GM19238 (cell line): ENCODE measurements around the gene ERLIN1.

Experiments used
- DNase-seq: peaks from one replicate; pipeline ENCODE4 v3.0.0; 2011; ENCODE audit warnings: low spot score; ENCODE audit not compliant: insufficient read length

ERLIN1 gene

DNA sequence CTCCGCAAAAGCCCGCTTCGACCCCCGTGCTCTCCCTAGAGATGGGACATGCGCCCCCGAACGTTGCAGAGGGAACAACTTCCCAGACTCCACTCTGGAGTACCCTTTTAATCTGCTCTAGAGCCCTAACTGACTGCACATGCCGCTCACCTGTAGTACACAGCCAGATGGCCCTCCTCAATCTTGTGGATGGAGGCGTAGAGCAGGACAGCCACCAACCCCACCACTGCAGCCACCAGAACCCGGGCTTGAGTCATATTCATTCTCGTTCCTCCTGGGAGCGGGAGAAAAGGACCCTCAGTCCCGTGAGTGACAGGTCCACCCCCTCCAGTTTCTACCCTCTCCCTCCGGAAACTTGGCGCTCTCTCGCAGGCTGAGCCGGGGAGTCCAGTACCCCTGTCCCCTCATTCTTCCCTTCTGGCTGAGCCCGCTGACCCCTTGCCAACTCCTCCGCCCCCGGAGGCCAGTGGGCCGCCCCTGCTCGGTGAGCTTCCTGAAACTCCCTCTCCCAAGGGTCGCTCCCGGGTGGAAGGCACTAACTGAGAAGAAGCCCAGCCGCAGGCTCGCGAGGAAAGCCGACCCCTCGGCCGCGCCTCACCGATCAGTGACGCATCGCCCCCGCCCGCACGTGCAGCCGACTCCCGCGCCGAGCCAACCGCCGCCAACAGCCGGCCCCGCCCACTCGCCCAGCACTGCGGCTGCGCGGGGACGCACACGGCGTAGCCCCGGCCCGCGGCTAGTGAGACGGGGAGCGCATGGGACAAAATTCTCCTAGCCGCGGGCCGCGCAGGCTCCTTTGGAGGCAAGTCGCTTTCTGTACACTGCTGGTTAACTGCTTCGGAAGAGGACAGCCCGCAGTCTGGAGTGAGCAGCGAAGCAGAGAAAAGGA is at the start of gene ERLIN1:
Gene ERLIN1, minus strand, starts transcription at position 666 of the 889 bp plus-strand sequence. Its CDS starts 403 bp downstream, at position 263.
- peak; percentile 83 for DNase-seq

- DNase-seq: no peak
Observed at GRCh38 chr10:100232101-100232500, 46.3 kb upstream of the ERLIN1 start.

- no peak for DNase-seq
Observed at GRCh38 chr10:100229819-100230422, 44.1 kb upstream of the ERLIN1 start.

GRCh38 chr10:100223879-100224278 is 38.0 kb upstream of the ERLIN1 start:
- no peak for DNase-seq

DNA sequence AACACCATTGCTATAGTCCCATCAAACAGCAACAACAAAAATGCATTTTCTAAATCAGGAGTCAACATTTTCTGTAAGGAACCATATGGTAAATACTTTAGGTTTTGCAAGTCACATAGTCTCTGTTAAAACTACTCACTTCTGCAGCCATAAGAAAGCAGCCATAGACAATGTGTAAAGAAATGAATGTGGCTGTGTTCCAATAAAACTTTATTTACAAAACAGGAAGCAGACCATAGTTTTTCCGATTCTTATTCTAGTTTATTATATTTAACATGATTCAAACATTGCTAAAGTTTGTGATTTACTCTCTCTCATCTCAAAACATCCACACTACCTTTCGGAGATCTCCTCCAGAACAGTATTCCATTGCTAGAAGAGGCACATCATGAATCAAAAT is 36.7 kb upstream of the ERLIN1 start:
- DNase-seq: no peak

GRCh38 chr10:100216006-100216405 is 30.2 kb upstream of the ERLIN1 start:
- DNase-seq: no peak

GRCh38 chr10:100209303-100209702 is 23.5 kb upstream of the ERLIN1 start:
- DNase-seq: no peak

GRCh38 chr10:100208276-100208675 is 22.4 kb upstream of the ERLIN1 start:
- DNase-seq: no peak

GRCh38 chr10:100204370-100204769 is 18.5 kb upstream of the ERLIN1 start:
- no peak for DNase-seq

GRCh38 chr10:100201549-100201948 is 15.7 kb upstream of the ERLIN1 start:
- no peak for DNase-seq

GRCh38 chr10:100194711-100195110 is 8.9 kb upstream of the ERLIN1 start:
- no peak for DNase-seq

DNA sequence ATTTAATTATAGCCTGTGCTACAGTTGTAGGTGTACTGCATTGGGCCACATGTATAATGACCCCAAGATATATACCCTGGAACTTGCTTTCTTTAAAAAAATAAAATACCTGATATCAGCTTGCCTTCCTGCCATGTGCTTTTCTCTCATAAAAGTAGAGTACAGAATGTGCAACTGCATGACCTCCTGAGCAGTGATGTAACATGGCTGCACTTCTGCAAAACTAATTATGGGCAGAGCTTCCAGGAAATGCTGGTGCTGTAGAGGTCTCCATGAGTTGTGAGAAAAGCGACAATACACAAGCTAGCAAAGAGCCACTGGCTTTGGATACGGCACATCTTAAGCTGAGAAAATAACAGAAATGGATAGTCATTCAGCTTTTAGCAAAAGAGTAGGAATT is 6.5 kb upstream of the ERLIN1 start:
- DNase-seq: no peak

- DNase-seq: no peak
Observed at GRCh38 chr10:100186253-100187212, 704 bp upstream of the ERLIN1 start.

DNA sequence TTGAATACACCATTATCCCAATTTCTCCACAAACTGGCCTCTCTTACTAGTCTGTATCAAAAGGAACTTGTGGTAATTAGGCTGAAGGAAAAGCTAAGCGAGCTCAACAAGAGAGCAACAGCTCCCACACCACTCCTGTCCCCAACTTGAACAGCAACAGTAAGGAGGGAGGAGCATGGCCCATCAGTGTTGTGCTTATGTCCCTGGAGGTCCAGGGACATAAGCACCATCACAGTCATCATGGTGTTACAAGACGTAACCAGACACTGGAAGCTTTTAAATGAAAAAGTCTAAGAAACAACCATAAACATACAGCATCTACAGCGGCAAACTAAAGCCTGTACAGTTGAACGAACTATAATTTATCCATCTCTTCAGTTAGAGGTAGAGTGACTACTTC is 989 bp downstream of the ERLIN1 start:
- no peak for DNase-seq

DNA sequence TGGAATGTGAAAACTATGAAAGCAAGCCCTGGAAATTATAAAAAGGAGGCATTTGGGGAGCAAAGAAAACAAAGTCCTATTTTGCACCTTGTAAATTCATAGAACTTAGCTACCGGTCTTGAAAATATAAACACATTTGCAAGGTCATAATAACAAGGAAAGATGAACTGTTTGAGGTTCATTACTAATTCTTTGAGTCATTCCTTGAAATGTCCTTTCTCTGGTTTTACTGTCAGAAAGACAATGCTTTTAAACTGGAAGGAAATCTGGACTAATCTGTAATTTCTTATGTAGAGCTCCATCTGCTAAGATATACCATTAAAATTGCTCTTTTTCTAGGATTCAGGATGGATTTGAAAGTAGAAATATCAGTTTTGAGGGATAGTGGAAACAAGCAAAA is 1.4 kb downstream of the ERLIN1 start:
- no peak for DNase-seq

- no peak for DNase-seq
Observed at GRCh38 chr10:100183481-100183880, 2.3 kb downstream of the ERLIN1 start.

GRCh38 chr10:100182908-100183307 is 2.9 kb downstream of the ERLIN1 start:
- DNase-seq: no peak

DNA sequence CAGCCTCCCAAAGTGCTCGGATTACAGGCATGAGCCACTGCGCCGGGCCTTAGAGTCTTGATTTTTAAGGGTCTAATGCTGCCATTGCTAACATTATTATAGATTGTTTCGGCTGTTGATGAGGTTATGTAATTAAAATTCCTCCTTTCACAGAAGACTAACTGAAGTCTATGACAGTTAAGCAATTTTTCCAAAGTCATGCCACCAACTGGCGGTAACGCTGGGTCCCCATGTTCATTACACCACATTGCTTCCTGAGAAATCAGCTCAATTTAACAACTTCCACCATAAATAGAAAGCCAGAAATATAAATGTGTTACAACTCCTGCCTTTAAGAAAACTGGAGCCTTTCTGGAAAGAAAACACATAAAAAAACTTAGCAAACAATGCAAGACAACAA is 3.5 kb downstream of the ERLIN1 start:
- no peak for DNase-seq

- DNase-seq: no peak
Observed at GRCh38 chr10:100175875-100176274, 10.0 kb downstream of the ERLIN1 start.

DNA sequence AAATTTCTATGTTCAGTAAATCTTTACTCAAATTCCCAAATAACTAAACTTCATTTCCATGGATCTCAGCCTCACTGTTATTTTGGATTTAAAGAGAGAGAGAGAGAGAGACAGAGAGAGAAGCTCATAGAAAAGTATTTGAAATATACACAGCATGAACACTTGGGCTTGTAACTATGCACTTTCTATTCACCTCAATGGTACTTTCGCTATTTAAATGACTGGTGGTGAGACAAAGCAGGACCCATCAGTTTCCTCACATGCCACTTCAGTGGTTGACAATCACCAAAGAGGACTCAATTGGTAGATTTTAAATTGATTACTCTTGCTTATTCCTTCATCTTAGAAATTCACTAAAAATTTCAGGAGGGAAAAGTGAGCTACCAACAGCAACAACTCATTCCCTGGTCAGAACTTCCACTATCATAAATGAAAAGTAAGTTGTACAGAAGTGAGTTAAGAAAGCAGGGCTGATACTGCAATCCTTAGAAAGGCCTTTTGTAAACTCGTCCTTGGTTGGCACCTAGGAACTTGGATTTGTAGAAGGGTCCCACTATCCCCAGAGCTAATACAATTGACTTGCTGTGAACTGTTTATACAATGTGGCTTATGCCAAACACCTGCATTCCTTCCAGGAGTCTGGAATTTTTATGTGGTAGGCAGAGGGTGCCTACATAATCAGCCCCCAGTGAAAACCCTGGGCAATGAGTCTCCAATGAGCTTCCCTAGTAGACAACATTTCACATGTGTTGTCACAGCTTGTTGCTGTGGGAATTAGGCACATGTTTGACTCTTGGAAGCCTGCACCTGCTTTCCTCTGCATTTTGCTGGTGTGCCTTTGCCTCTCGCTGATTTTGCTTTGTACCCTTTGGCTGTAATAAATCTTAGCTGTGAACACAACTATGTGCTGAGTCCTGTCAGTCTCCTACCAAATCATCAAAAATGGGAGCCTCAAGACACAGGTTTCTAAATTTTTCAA is 10.8 kb downstream of the ERLIN1 start:
- no peak for DNase-seq
